ENCODE measurements around the gene TGOLN2.
"Not testable (repeated sequence)": the region's sequence is repeated elsewhere in the genome, so short reads cannot be mapped to it uniquely, and the experiment has no call there.

Gene TGOLN2

GRCh38 chr2:85327822-85328617 is at the start of gene TGOLN2:
Gene TGOLN2 (minus strand): TSS chr2:85327989. CDS start chr2:85327962, 27 bp downstream.
- peak; percentile 75 to 96 for DNase-seq

- DNase-seq = no peak
Observed at GRCh38 chr2:85377083-85377482, 49.3 kb upstream of the TGOLN2 start.

GRCh38 chr2:85376291-85377065 is 48.7 kb upstream of the TGOLN2 start:
- DNase-seq = no peak

GRCh38 chr2:85371045-85371444 is 43.3 kb upstream of the TGOLN2 start:
- DNase-seq = no peak

GRCh38 chr2:85369500-85369899 is 41.7 kb upstream of the TGOLN2 start:
- no peak for DNase-seq

GRCh38 chr2:85368921-85369320 is 41.1 kb upstream of the TGOLN2 start:
- DNase-seq = no peak

- DNase-seq = no peak
Observed at GRCh38 chr2:85367180-85367579, 39.4 kb upstream of the TGOLN2 start.

- not testable (repeated sequence) for DNase-seq
Observed at GRCh38 chr2:85362653-85363387, 35.0 kb upstream of the TGOLN2 start.

GRCh38 chr2:85357736-85358135 is 29.9 kb upstream of the TGOLN2 start:
- no peak for DNase-seq

GRCh38 chr2:85356186-85356585 is 28.4 kb upstream of the TGOLN2 start:
- no peak for DNase-seq

- no peak for DNase-seq
Observed at GRCh38 chr2:85355521-85355920, 27.7 kb upstream of the TGOLN2 start.

- no peak for DNase-seq
Observed at GRCh38 chr2:85355073-85355410, 27.3 kb upstream of the TGOLN2 start.

GRCh38 chr2:85354286-85355072 is 26.7 kb upstream of the TGOLN2 start, which contains the start of the genes ELMOD3 and RETSAT:
Gene ELMOD3 (plus strand): TSS chr2:85354769. CDS start chr2:85357199, 2,430 bp downstream.
Gene RETSAT (minus strand): TSS chr2:85354528. CDS start chr2:85354507, 21 bp downstream.
- DNase-seq = peak; percentile 98

- DNase-seq = peak in 1 of 2 experiments; percentile 52
Observed at GRCh38 chr2:85353876-85354285, 26.1 kb upstream of the TGOLN2 start.

- DNase-seq = no peak
Observed at GRCh38 chr2:85347599-85347998, 19.8 kb upstream of the TGOLN2 start.

- no peak for DNase-seq
Observed at GRCh38 chr2:85344356-85344954, 16.7 kb upstream of the TGOLN2 start.

GRCh38 chr2:85343207-85343895 is 15.6 kb upstream of the TGOLN2 start:
- DNase-seq = not testable (repeated sequence)

GRCh38 chr2:85342156-85342555 is 14.4 kb upstream of the TGOLN2 start:
- DNase-seq = no peak

GRCh38 chr2:85341269-85342029 is 13.7 kb upstream of the TGOLN2 start:
- no peak for DNase-seq
